WTC11 (cell line): Measurements from ENCODE around the gene STK25. TPM values are rescaled to one million over a fixed set of nuclear protein-coding genes. Genes with fewer than 3 reads are reported as not detected.

Experiments
- ATAC-seq: fragments of 200-7000 bp; cut with Tn5 transposase; 2 replicates; pipeline ENCODE4 v1.10.0; 2021; ENCODE audit warnings: mild to moderate bottlenecking, moderate library complexity
- CTCF ChIA-PET: fragments of 300-600 bp; sonication (Branson Sonifier 250); formaldehyde crosslinking; loops from one replicate; lab custom pipeline; 2021; ENCODE audit warnings: antibody characterized with exemption; lab: Charles Lee
- POLR2A ChIA-PET: fragments of 350-600 bp; sonication (Branson Sonifier 250); formaldehyde crosslinking; loops from one replicate; lab custom pipeline; 2021; ENCODE audit warnings: antibody characterized with exemption; lab: Charles Lee
- DNase-seq: peaks from one replicate; pipeline ENCODE4 v3.0.0; 2021; ENCODE audit warnings: low spot score
- H3K27ac Mint-ChIP-seq: 2 replicates; pipeline ENCODE4 v1.8.0; 2021; ENCODE audit warnings: mixed read lengths
- H3K27me3 Mint-ChIP-seq: 2 replicates; pipeline ENCODE4 v1.8.0; 2021; ENCODE audit warnings: low read depth, mild to moderate bottlenecking, moderate library complexity, mixed read lengths
- H3K36me3 Mint-ChIP-seq: 2 replicates; pipeline ENCODE4 v1.8.0; 2021; ENCODE audit warnings: mixed read lengths
- H3K4me1 Mint-ChIP-seq: 2 replicates; pipeline ENCODE4 v1.8.0; 2022; ENCODE audit warnings: mixed read lengths
- H3K4me3 Mint-ChIP-seq: 2 replicates; pipeline ENCODE4 v1.8.0; 2021; ENCODE audit warnings: mild to moderate bottlenecking, moderate library complexity, mixed read lengths
- H3K9me3 Mint-ChIP-seq: 2 replicates; pipeline ENCODE4 v1.8.0; 2021; ENCODE audit warnings: mixed read lengths
- ELF4 ChIP-seq: sonication (generic); formaldehyde crosslinking; IDR thresholded peaks from 2 replicates; pipeline ENCODE4 v1.8.1; 2022; ENCODE audit warnings: low read depth, mild to moderate bottlenecking, moderate library complexity, missing genetic modification reagents
- ESRRA ChIP-seq: sonication (generic); formaldehyde crosslinking; IDR thresholded peaks from 2 replicates; pipeline ENCODE4 v1.8.1; 2022; ENCODE audit warnings: mild to moderate bottlenecking, missing genetic modification reagents, borderline replicate concordance
- ETV6 ChIP-seq: sonication (generic); formaldehyde crosslinking; IDR thresholded peaks from 2 replicates; pipeline ENCODE4 v1.8.1; 2022; ENCODE audit warnings: mild to moderate bottlenecking, missing genetic modification reagents
- FOXJ3 ChIP-seq: sonication (generic); formaldehyde crosslinking; IDR thresholded peaks from 2 replicates; pipeline ENCODE4 v1.9.0; 2021; ENCODE audit warnings: missing genetic modification reagents, mild to moderate bottlenecking, borderline replicate concordance
- IRF2 ChIP-seq: sonication (generic); formaldehyde crosslinking; IDR thresholded peaks from 2 replicates; pipeline ENCODE4 v1.8.0; 2022; ENCODE audit warnings: low read depth, missing genetic modification reagents, borderline replicate concordance
- KAT7 ChIP-seq: sonication (generic); formaldehyde crosslinking; IDR thresholded peaks from 2 replicates; pipeline ENCODE4 v1.8.1; 2023; ENCODE audit warnings: missing genetic modification reagents, mild to moderate bottlenecking, borderline replicate concordance
- NFYB ChIP-seq: sonication (generic); formaldehyde crosslinking; conservative IDR thresholded peaks from 2 replicates; pipeline ENCODE4 v1.8.0; 2022; ENCODE audit warnings: low read depth, missing genetic modification reagents
- NR1H2 ChIP-seq: sonication (generic); formaldehyde crosslinking; IDR thresholded peaks from 2 replicates; pipeline ENCODE4 v1.9.0; 2021; ENCODE audit warnings: mild to moderate bottlenecking, moderate library complexity, missing genetic modification reagents
- NR2C2 ChIP-seq: sonication (generic); formaldehyde crosslinking; IDR thresholded peaks from 2 replicates; pipeline ENCODE4 v1.8.0; 2022; ENCODE audit warnings: mild to moderate bottlenecking, missing genetic modification reagents
- OVOL2 ChIP-seq: fragments of 250-450 bp; sonication (Bioruptor Pico); IDR thresholded peaks from 2 replicates; pipeline ENCODE4 v1.9.0; 2021; ENCODE audit warnings: mild to moderate bottlenecking, borderline replicate concordance
- PRRX2 ChIP-seq: fragments of 250-450 bp; sonication (Bioruptor Pico); IDR thresholded peaks from 2 replicates; pipeline ENCODE4 v1.8.0; 2021; ENCODE audit warnings: mild to moderate bottlenecking
- RELA ChIP-seq: sonication (generic); formaldehyde crosslinking; IDR thresholded peaks from 2 replicates; pipeline ENCODE4 v1.8.1; 2022; ENCODE audit warnings: missing genetic modification reagents, mild to moderate bottlenecking, borderline replicate concordance
- SOX15 ChIP-seq: fragments of 250-450 bp; sonication (Bioruptor Pico); IDR thresholded peaks from 2 replicates; pipeline ENCODE4 v1.9.0; 2021; ENCODE audit warnings: mild to moderate bottlenecking
- SP1 ChIP-seq: sonication (generic); formaldehyde crosslinking; conservative IDR thresholded peaks from 2 replicates; pipeline ENCODE4 v1.8.1; 2022; ENCODE audit warnings: missing genetic modification reagents
- TEAD4 ChIP-seq: sonication (generic); formaldehyde crosslinking; IDR thresholded peaks from 2 replicates; pipeline ENCODE4 v1.8.0; 2022; ENCODE audit warnings: mild to moderate bottlenecking, missing genetic modification reagents
- ZNF423 ChIP-seq: fragments of 250-450 bp; sonication (Bioruptor Pico); IDR thresholded peaks from 2 replicates; pipeline ENCODE4 v2.1.2; 2022; ENCODE audit warnings: mild to moderate bottlenecking, moderate library complexity
- total RNA-seq: library from RNA; stranded (reverse); gene quantifications from 3 replicates; pipeline ENCODE4 v1.2.3, GENCODE V29; 2021
- TF ChIP-seq, protein P1 (sequence below): fragments of 250-450 bp; sonication (Bioruptor Pico); IDR thresholded peaks from 2 replicates; pipeline ENCODE4 v1.9.0; 2021; ENCODE audit warnings: mild to moderate bottlenecking, borderline replicate concordance
- TF ChIP-seq, protein P2 (sequence below): sonication (generic); formaldehyde crosslinking; IDR thresholded peaks from 2 replicates; pipeline ENCODE4 v1.8.0; 2023; ENCODE audit warnings: mild to moderate bottlenecking, missing genetic modification reagents
- TF ChIP-seq, protein P3 (sequence below): fragments of 250-450 bp; sonication (Bioruptor Pico); IDR thresholded peaks from 2 replicates; pipeline ENCODE4 v2.1.2; 2022; ENCODE audit warnings: mild to moderate bottlenecking, moderate library complexity
- TF ChIP-seq, protein P4 (sequence below): sonication (generic); formaldehyde crosslinking; IDR thresholded peaks from 2 replicates; pipeline ENCODE4 v1.8.1; 2022; ENCODE audit warnings: missing genetic modification reagents, borderline replicate concordance

Gene STK25
- total RNA-seq, 1 experiment from 2014 or later: 232 TPM

DNA sequence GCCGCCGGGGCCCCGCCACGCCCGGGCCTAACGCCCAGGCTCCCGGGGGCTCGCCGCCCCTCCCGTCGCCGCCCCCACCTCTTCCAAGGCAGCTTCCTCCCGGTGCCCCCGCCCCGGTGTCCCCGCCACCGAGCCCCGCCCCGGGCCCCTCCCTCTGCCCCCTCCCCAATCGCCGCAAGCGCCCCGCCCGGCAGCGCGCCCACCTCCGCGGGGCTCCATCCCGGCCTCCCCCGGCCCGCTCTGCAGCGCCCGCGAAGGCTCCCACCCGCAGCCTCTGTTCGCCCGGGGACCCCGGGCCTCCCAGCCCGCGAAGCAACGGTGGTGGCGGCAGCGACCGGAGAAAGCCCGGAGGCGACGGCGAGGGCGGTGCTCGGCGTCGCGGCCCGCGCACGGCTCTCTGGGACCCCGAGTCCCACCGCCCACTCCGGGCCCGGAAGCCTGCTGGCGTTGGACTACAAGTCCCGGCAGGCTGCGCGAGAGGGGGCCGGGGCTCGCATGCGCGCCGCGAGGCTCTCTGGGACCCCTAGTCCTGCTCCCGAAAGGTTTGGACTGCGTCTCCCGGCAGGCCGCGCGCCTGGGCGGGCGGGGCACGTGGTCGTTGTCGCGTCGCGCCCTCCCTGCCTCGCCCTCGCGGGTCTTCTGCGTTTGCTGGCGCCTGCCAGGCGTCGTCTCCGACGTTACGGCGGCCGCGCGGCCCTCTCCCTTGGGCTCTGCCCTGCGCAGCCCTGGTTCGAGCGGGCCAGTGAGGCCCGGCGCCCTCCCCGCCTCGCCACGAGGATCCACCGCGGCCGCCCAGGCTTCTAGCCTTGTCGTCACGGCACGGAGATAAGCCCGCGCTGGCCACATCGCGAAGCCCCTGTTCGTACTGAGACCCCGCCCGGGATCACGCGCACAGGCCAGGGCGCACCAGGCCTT lies at the start of gene STK25 (continued):
- TF ChIP-seq, protein P1, sequence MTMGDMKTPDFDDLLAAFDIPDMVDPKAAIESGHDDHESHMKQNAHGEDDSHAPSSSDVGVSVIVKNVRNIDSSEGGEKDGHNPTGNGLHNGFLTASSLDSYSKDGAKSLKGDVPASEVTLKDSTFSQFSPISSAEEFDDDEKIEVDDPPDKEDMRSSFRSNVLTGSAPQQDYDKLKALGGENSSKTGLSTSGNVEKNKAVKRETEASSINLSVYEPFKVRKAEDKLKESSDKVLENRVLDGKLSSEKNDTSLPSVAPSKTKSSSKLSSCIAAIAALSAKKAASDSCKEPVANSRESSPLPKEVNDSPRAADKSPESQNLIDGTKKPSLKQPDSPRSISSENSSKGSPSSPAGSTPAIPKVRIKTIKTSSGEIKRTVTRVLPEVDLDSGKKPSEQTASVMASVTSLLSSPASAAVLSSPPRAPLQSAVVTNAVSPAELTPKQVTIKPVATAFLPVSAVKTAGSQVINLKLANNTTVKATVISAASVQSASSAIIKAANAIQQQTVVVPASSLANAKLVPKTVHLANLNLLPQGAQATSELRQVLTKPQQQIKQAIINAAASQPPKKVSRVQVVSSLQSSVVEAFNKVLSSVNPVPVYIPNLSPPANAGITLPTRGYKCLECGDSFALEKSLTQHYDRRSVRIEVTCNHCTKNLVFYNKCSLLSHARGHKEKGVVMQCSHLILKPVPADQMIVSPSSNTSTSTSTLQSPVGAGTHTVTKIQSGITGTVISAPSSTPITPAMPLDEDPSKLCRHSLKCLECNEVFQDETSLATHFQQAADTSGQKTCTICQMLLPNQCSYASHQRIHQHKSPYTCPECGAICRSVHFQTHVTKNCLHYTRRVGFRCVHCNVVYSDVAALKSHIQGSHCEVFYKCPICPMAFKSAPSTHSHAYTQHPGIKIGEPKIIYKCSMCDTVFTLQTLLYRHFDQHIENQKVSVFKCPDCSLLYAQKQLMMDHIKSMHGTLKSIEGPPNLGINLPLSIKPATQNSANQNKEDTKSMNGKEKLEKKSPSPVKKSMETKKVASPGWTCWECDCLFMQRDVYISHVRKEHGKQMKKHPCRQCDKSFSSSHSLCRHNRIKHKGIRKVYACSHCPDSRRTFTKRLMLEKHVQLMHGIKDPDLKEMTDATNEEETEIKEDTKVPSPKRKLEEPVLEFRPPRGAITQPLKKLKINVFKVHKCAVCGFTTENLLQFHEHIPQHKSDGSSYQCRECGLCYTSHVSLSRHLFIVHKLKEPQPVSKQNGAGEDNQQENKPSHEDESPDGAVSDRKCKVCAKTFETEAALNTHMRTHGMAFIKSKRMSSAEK (CRISPR knock-in tag): peak; percentile 79; the same call in 1 of the 2 replicates
- TF ChIP-seq, protein P2, sequence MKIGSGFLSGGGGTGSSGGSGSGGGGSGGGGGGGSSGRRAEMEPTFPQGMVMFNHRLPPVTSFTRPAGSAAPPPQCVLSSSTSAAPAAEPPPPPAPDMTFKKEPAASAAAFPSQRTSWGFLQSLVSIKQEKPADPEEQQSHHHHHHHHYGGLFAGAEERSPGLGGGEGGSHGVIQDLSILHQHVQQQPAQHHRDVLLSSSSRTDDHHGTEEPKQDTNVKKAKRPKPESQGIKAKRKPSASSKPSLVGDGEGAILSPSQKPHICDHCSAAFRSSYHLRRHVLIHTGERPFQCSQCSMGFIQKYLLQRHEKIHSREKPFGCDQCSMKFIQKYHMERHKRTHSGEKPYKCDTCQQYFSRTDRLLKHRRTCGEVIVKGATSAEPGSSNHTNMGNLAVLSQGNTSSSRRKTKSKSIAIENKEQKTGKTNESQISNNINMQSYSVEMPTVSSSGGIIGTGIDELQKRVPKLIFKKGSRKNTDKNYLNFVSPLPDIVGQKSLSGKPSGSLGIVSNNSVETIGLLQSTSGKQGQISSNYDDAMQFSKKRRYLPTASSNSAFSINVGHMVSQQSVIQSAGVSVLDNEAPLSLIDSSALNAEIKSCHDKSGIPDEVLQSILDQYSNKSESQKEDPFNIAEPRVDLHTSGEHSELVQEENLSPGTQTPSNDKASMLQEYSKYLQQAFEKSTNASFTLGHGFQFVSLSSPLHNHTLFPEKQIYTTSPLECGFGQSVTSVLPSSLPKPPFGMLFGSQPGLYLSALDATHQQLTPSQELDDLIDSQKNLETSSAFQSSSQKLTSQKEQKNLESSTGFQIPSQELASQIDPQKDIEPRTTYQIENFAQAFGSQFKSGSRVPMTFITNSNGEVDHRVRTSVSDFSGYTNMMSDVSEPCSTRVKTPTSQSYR (CRISPR knock-in tag): peak; percentile 95; the same call in 1 of the 2 replicates
- no peak for TF ChIP-seq FOXJ3
- no peak for TF ChIP-seq PRRX2 (CRISPR knock-in tag)
- peak; percentile 86 for TF ChIP-seq NR2C2 (CRISPR knock-in tag)
- TF ChIP-seq, protein P3, sequence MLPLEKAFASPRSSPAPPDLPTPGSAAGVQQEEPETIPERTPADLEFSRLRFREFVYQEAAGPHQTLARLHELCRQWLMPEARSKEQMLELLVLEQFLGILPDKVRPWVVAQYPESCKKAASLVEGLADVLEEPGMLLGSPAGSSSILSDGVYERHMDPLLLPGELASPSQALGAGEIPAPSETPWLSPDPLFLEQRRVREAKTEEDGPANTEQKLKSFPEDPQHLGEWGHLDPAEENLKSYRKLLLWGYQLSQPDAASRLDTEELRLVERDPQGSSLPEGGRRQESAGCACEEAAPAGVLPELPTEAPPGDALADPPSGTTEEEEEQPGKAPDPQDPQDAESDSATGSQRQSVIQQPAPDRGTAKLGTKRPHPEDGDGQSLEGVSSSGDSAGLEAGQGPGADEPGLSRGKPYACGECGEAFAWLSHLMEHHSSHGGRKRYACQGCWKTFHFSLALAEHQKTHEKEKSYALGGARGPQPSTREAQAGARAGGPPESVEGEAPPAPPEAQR (CRISPR knock-in tag): no peak
- TF ChIP-seq SOX15 (CRISPR knock-in tag): no peak
- peak; percentile 88; the same call in 1 of the 2 replicates for TF ChIP-seq TEAD4 (CRISPR knock-in tag)
- 0 out of 2 replicates have a peak, but pooled peaks have one; percentile 57 for TF ChIP-seq NR1H2 (CRISPR knock-in tag)
- TF ChIP-seq KAT7 (CRISPR knock-in tag): 0 out of 2 replicates have a peak, but pooled peaks have one; percentile 89

DNA sequence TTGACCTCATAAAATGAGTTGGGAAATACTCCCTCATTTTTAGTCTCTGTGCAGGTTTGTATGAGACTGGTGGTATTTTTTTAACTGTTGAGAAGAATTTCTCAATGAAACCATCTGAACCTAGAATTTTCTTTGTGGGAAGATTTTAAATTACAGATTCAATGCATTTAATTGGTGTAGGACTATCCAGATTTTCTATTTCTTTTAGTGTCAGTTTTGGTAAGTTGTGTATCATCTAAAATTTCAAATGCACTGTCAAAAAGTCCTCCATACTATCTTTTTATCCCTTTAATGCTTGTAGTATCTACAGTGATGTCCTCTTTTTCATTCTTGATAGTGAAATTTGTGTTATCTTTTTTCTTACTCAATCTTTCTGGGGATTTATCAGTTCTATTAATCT lies 48.4 kb upstream of the STK25 start:
- no peak for TF ChIP-seq IRF2 (CRISPR knock-in tag)
- TF ChIP-seq SOX15 (CRISPR knock-in tag): no peak
- TF ChIP-seq ESRRA: no peak
- TF ChIP-seq SP1 (CRISPR knock-in tag): no peak
- TF ChIP-seq NFYB (CRISPR knock-in tag): no peak
- TF ChIP-seq ELF4 (CRISPR knock-in tag): no peak
- TF ChIP-seq RELA (CRISPR knock-in tag): no peak
- TF ChIP-seq, protein P4, sequence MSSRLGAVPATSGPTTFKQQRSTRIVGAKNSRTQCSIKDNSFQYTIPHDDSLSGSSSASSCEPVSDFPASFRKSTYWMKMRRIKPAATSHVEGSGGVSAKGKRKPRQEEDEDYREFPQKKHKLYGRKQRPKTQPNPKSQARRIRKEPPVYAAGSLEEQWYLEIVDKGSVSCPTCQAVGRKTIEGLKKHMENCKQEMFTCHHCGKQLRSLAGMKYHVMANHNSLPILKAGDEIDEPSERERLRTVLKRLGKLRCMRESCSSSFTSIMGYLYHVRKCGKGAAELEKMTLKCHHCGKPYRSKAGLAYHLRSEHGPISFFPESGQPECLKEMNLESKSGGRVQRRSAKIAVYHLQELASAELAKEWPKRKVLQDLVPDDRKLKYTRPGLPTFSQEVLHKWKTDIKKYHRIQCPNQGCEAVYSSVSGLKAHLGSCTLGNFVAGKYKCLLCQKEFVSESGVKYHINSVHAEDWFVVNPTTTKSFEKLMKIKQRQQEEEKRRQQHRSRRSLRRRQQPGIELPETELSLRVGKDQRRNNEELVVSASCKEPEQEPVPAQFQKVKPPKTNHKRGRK: no peak
- TF ChIP-seq ETV6 (CRISPR knock-in tag): no peak
- TF ChIP-seq ZNF423: no peak
- TF ChIP-seq OVOL2: no peak
- POLR2A ChIA-PET: no interaction called here

More for the DNA sequence above, 48.4 kb upstream of the STK25 start:
- Mint-ChIP-seq H3K4me1 (peaks cover 44% of the 10 kb centered on the region), H3K27me3 (peaks cover 4% of the 10 kb centered on the region; the same call in 1 of the 2 replicates), H3K36me3 (peaks cover 6% of the 10 kb centered on the region), H3K27ac (no peak overlapping the region), H3K4me3 (no peak overlapping the region), H3K9me3 (peaks cover 12% of the 10 kb centered on the region)
- CTCF ChIA-PET: interaction anchor here (1.6 kb wide), 1 partner anchor 39 kb away, joined by 3 read pairs; no protein-coding TSS in a partner anchor
- ATAC-seq: no peak
- no peak for DNase-seq
